GM21786 (cell line): Measurements from ENCODE around the gene MTG2.

Source experiments
- ATAC-seq: cut with Tn5 transposase; IDR thresholded peaks from one replicate; pipeline ENCODE4 v1.9.1; 2021; ENCODE audit not compliant: unreplicated experiment

MTG2 gene

GRCh38 chr20:62216636-62217566 is 34.1 kb downstream of the MTG2 start:
- ATAC-seq, result no peak

- ATAC-seq, result no peak
Measured at GRCh38 chr20:62217913-62218773, 35.3 kb downstream of the MTG2 start.

GRCh38 chr20:62219101-62219991 is 36.5 kb downstream of the MTG2 start:
- ATAC-seq, result no peak

GRCh38 chr20:62219992-62220665 is 37.3 kb downstream of the MTG2 start, which contains the start of gene HRH3:
Gene HRH3 (minus strand): TSS chr20:62220278. CDS start chr20:62219970, 308 bp downstream.
- no peak for ATAC-seq

- ATAC-seq, result no peak
Measured at GRCh38 chr20:62220666-62221568, 38.1 kb downstream of the MTG2 start.

GRCh38 chr20:62222266-62222850 is 39.5 kb downstream of the MTG2 start:
- no peak for ATAC-seq

GRCh38 chr20:62222972-62223371 is 40.1 kb downstream of the MTG2 start:
- no peak for ATAC-seq

GRCh38 chr20:62223571-62223970 is 40.7 kb downstream of the MTG2 start:
- no peak for ATAC-seq

GRCh38 chr20:62224113-62224855 is 41.5 kb downstream of the MTG2 start:
- ATAC-seq, result no peak

- no peak for ATAC-seq
Measured at GRCh38 chr20:62225026-62225425, 42.2 kb downstream of the MTG2 start.

GRCh38 chr20:62225820-62226635 is 43.2 kb downstream of the MTG2 start:
- no peak for ATAC-seq

- ATAC-seq, result no peak
Measured at GRCh38 chr20:62226707-62227590, 44.1 kb downstream of the MTG2 start.

GRCh38 chr20:62227591-62227976 is 44.8 kb downstream of the MTG2 start:
- ATAC-seq, result no peak

- no peak for ATAC-seq
Measured at GRCh38 chr20:62227977-62228958, 45.4 kb downstream of the MTG2 start.

GRCh38 chr20:62228982-62229545 is 46.2 kb downstream of the MTG2 start:
- no peak for ATAC-seq
